GM06990 (cell line): ENCODE data around the gene CHAT.

Experiments
- DNase-seq: peaks from one replicate; pipeline ENCODE4 v3.0.0-alpha.2; 2011; ENCODE audit not compliant: insufficient read length; ENCODE audit errors: extremely low read depth
- H3K27me3 ChIP-seq: replicated peaks from 2 replicates; pipeline ENCODE4 v1.6.0; 2011; ENCODE audit warnings: low read length; ENCODE audit not compliant: control insufficient read depth, insufficient read depth
- H3K36me3 ChIP-seq: 2 replicates; pipeline ENCODE4 v1.5.1; 2011; ENCODE audit warnings: low read length; ENCODE audit not compliant: control insufficient read depth, insufficient read depth
- H3K4me3 ChIP-seq: replicated peaks from 2 replicates; pipeline ENCODE4 v1.5.1; 2011; ENCODE audit warnings: low read depth, mild to moderate bottlenecking, control low read depth, low read length
- TF ChIP-seq, protein P1 (sequence below): IDR thresholded peaks from 2 replicates; pipeline ENCODE4 v1.5.1; 2011; ENCODE audit warnings: low read length, control low read depth, mild to moderate bottlenecking, inconsistent platforms; ENCODE audit not compliant: insufficient read depth, poor library complexity, severe bottlenecking

Gene CHAT

DNA sequence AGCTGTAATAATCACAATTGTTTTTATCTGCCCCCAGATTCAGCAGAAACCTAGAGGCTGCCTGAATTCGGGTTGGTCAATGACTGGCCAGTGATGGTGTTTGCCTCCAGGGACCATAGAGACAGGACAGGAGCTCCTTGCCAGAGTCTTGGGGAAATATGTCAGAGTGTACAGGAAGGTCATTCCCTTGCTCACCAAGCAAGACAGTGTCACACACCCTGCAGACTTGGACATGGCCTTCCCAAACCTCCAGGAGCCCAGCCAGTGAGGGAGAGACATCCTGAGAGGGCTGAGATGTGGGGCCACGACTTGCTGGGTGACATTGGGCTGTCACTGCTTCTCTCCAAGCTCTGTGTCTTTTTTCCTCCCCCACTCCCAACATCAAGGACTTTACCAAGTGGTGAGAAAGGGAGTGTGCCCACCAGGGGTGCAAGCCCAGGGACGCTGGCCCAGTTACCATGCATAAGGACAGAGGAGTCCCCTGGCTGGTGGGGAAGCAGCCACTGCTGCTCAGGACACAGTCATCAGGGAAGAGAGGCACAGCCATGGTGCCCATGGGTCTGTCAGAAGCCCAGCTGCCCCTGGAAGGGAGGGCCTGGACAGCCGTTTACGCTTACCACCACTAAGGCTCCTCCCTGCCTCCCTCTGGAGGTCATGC, 40.3 kb downstream of the CHAT start:
- no peak overlapping the region for H3K4me3 ChIP-seq
- no peaks in the 10 kb centered on the region for H3K36me3 ChIP-seq
- H3K27me3 ChIP-seq = peaks cover 1% of the 10 kb centered on the region; the same call in 1 of the 2 replicates
- TF ChIP-seq, protein P1, sequence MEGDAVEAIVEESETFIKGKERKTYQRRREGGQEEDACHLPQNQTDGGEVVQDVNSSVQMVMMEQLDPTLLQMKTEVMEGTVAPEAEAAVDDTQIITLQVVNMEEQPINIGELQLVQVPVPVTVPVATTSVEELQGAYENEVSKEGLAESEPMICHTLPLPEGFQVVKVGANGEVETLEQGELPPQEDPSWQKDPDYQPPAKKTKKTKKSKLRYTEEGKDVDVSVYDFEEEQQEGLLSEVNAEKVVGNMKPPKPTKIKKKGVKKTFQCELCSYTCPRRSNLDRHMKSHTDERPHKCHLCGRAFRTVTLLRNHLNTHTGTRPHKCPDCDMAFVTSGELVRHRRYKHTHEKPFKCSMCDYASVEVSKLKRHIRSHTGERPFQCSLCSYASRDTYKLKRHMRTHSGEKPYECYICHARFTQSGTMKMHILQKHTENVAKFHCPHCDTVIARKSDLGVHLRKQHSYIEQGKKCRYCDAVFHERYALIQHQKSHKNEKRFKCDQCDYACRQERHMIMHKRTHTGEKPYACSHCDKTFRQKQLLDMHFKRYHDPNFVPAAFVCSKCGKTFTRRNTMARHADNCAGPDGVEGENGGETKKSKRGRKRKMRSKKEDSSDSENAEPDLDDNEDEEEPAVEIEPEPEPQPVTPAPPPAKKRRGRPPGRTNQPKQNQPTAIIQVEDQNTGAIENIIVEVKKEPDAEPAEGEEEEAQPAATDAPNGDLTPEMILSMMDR = no peak
- DNase-seq = no peak

DNA sequence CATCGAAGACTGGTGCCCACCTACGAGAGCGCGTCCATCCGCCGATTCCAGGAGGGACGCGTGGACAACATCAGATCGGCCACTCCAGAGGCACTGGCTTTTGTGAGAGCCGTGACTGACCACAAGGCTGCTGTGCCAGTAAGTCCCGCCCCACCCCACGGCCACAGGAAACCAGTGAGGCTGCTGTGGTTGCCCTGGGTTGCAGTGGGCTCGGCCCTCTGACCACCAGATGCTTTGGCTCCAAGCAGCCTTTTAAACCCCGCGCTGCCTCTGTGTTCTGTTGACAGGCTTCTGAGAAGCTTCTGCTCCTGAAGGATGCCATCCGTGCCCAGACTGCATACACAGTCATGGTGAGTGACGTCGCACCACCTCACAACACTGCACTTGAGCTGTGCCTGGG, 41.3 kb downstream of the CHAT start:
- DNase-seq = no peak
- H3K4me3 ChIP-seq = no peak overlapping the region
- H3K27me3 ChIP-seq = peaks cover 1% of the 10 kb centered on the region; the same call in 1 of the 2 replicates
- H3K36me3 ChIP-seq = no peaks in the 10 kb centered on the region
- TF ChIP-seq, protein P1 = no peak

DNA sequence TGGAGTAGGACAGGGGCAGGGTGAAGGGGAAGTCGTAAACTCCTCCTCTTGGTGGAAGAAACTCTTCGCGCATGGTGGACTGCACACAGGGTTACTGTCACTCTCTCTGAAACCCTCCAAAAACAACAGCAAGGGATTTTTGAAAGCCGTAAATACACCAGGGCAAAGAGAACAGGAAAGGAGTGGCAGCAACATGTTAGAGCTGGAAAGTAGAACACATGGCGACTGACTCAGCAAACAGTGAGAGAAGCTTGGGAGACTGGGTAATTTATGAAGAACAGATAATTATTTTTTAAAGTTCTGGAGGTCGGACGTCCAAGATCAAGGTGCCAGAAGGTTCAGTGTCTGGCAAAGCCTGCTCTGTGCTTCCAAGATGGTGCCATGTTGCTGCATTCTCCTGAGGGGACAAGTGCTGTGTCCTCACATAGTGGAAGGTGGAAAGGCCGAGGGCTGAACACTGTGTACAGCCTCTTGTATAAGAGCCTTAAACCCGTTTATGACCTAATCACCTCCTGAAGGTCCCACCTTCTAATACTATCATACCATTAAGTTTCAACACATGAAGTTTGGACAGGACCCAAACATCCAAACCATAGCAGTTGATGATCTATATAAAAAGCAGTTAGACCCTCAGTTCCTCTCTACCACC, 43.1 kb downstream of the CHAT start:
- DNase-seq = no peak
- Histone ChIP-seq H3K27me3 (peaks cover 1% of the 10 kb centered on the region; the same call in 1 of the 2 replicates), H3K36me3 (no peaks in the 10 kb centered on the region), H3K4me3 (no peak overlapping the region)
- TF ChIP-seq, protein P1 = no peak

DNA sequence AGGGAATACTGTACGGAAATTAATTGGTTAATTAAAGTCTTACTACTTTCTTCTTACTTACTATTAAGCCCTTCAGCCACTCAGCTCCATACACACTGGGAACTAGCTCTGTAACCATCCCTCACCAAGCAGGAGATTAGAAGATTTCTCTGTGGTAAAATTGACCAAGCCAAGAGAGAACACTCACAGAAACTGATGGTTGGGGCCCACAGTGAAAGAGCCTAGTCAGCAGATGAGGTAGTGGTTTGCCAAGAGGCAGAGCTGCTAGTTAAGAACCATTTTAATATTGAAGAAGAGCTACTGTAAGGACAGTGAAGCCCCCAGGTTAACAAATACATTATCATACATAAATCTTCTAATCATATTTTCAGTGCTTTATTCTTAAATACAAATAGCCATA, 43.8 kb downstream of the CHAT start:
- TF ChIP-seq, protein P1 = no peak
- Histone ChIP-seq H3K27me3 (no peaks in the 10 kb centered on the region; the same call in 1 of the 2 replicates), H3K36me3 (no peaks in the 10 kb centered on the region), H3K4me3 (no peak overlapping the region)
- no peak for DNase-seq

- TF ChIP-seq, protein P1 = no peak
- Histone ChIP-seq H3K27me3 (no peaks in the 10 kb centered on the region), H3K36me3 (no peaks in the 10 kb centered on the region), H3K4me3 (no peak overlapping the region)
- no peak for DNase-seq
Measured at GRCh38 chr10:49661140-49661856, 47.5 kb downstream of the CHAT start.
